Measurements from ENCODE around the gene ALDH16A1.
A peak's percentile ranks its signal among the peaks of the same experiment; 100 is the strongest.

ALDH16A1 gene

DNA sequence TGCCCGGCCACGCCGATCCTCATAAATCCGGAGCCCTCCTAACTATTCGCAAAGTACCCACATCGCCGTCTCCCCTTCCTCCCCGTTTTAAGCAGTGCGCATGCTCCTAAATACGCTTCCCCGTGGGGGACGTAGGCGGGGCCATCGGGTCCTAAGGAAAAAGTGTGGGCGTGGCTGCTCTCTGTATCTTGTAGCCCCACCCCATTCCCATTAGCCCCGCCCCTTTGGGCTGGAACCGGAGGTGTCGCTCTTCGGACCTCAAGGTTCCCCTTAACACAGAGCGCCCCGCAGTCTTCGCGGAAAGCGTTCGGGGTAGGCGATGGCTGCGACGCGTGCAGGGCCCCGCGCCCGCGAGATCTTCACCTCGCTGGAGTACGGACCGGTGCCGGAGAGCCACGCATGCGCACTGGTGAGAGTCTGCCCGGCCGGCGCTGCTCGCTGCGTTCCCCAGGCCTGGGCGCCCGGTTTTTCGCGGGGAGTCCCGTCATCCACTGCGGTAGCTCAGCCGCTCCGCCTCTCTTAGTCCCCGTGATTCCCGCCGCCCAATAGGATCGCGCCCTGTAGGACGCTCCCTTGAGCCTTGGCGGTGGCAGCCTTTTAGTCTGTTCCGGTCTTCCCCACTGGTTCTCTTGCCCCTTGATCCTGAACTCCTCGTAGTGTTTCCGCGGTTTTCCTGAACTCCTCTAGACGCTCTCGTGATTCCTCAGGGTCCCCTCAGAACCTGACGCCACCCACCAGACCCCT is at the start of gene ALDH16A1:
TSS of gene ALDH16A1 (plus strand) at position 213 of the 744 bp plus-strand sequence. CDS start at position 320, 107 bp downstream.
- FAIRE-seq (no peak), DNase-seq (ENCODE audit: low spot score) (peak; percentile 97)

DNA sequence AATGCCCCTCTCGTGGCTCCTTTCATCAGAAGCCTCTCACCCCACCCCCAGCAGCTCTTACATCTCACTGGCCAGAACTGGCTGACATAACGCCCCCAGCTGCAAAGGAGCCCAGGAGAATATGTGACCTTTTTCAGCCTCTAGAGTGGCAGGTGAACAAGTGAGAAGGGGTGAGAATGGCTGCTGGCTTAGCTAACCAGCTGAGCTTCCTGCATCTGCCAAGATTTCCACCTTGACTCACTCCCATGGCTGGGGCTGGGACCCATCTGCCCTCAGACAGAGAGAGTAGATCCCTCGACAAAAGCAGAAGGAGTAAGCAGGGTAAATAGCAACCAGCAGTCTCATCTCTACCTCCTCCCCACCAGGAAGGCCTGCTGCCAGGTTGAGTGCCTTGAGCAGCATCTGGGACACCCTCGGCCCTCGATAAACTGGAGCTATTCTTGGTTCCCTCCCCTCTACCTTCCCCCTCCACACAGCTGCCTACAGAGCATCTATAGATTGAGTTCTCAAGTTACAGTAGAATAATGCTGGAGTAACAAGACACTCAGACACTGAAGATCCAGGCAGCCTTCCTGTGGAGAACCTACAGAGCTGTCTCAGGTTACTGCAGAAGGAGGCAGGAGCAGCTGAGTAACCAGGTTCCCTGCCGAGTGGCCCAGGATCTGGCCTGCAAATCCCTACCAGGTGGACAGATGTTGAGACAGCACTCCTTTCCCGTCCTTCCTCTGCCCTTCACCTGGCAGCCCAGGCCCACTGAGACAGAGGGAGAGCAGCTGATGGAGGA is 49.4 kb upstream of the ALDH16A1 start:
- DNase-seq (ENCODE audit: low spot score) (no peak), FAIRE-seq (no peak)

DNA sequence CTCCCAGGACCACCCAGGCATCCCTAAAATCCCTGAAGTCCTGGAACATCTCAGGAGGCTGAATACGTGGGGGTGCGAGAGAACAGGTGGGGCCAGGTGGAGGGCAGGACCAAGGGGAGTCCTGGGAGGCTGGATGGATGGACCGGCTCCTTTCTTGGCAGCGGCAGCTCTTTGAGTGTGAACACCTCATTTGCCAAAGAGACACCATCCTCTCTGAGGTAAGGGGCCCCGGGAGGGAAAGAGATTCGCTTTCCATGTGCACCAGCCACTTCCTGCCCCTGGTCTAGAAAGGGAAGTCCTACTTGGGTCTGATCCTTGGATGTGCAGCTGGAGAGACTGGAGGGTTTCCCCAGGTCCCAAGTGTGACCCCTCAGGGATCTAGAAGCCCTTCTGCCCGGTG is 45.9 kb upstream of the ALDH16A1 start:
- FAIRE-seq (no peak), DNase-seq (ENCODE audit: low spot score) (no peak)

DNA sequence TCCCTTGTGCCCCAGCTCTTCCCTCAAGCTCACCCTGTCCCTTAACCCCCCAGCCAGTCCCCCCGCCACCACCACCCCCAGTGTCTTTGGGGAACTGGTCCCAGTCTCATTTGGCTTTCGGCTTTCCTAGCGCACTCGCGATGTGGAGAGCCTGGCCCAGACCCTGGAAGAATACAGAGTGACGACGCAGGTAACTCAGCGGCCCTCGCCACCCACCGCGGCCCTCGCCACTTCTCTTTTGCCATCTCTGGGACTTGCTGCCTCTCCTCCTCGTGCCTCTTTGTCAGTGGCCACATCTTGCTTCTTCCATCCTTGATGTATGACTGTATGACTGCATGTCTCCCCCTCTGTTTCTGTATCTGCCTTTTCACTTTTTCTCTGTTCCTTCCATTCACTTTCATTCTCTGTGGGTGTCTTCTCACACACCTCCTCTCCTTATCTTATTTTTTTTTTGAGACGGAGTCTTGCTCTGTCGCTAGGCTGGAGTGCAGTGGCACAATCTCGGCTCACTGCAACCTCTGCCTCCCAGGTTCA is 45.5 kb upstream of the ALDH16A1 start:
- FAIRE-seq (no peak), DNase-seq (ENCODE audit: low spot score) (no peak)

DNA sequence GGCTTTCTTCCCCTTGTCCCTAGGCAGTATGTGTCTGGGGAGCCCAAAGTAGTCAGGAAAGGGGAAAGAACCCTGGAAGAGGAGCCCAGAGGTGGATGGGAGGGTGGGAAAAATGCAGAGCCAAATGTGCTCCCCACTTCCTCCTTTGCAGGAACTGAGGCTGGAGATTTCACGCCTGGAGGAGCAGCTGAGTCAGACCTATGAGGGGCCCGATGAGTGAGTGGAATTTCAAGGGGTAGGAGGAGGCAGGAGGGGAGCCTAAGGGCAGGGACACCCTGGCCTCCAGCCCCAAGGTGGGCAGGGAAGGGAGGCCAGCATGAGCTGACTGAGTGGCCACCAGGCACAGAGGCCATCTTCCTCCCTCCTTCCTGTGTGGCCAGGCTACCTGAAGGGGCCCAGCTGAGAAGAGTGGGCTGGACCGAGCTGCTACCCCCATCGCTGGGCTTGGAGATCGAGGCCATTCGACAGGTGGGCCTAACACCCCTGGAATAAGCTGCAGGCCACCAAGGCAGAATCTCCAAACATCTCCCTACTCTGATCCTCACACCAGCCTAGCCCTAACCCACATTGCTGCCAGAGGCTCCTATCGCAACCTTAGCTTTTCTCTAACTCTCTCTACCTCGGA is 44.1 kb upstream of the ALDH16A1 start:
- DNase-seq (ENCODE audit: low spot score): no peak
- no peak for FAIRE-seq

DNA sequence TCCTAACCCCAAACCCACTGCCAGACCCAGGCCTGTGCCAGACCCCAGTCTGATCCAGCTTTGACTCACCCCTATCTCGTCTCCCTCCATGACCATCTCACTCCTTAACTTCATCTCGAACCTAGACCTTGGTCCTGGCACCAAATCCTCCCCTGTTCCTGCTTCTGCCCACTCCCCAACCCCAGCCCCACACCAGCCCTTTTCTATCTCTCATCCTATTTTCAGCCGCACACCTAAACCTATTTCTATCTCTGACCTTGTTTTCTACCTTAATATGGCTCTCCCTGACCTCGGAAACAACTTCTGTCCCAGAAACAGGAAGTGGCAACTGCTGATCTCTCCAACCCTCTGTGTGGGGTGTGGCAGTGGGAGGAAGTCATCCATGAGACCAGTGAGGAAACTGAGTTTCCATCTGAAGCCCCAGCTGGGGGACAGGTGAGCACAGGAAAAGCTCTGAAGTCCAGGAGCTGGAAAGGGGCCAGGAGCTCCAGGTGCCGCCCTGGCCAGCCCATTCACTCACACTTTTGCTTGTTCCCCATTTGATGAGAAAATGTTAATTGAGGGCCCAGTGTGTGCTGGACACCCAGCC is 43.5 kb upstream of the ALDH16A1 start:
- no peak for FAIRE-seq
- DNase-seq (ENCODE audit: low spot score): no peak

DNA sequence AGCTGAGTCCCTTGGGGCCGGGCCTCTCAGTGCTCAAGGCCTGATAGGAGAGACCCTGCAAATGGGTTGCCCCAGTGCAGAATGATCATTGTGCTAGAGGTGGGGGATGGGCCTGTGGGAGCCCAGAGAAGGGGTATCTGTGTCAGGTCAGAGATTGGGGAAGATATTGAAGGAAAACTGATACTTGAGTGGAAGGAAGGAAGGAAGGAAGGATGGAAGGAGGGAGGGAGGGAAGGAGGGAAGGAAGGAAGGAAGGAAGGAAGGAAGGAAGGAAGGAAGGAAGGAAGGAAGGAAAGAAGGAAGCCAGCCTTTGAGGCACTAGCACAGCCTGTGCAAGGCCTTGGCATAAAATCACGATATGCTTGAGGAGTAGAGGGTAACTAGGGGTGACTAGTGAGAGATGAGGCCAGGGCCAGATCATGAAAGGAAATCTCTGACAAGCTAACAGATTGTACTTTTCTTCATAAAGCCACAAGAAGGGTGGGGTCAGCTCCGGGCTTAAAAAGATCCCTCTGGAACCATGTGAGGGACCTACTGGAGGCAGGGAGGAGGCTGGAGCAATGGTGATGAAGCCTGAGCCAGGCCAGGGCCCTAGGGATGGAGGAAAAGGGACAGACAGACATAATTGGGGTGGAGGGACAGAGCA is 41.2 kb upstream of the ALDH16A1 start:
- DNase-seq (ENCODE audit: low spot score) (no peak), FAIRE-seq (no peak)

DNA sequence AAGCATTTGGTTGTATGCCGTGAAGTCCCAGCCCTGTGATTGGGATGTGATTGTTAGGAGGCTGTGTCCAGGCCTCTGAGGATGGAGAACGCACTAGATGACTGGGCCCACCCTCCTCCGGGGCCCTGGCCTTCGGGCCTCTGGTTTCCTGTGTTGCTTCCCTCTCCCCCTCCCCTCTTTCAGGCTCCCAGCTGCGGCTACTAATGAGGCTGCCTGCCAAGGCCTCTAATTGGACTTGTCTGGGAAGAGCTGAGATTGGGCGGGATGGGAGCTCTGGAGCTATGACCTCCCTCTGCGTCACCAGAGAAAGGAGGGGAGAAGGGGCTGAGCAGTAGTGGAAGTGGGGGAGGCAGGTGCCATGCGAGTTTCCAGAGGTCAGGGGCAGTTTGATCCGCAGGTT is 39.7 kb upstream of the ALDH16A1 start:
- FAIRE-seq (no peak), DNase-seq (ENCODE audit: low spot score) (no peak)

DNA sequence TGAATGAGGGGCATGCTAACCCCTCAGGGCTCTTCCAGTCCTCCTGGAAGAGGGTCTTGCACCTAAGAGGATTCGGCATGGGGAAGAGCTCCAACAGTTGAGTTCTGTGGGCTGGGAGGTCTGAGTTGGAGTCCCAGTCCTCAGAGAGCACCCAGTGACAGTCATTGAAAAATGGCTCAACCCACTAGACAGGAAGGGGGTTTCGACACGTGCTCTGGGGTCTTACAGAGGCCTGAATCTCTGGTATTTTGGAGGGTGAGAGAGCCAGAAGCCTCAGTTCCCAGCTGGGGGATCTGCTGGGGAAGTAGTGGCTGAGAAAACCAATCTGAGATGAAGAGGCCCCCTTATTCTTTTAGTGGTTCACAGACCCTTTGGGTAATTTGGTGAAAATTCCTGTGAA is 38.8 kb upstream of the ALDH16A1 start:
- FAIRE-seq (no peak), DNase-seq (ENCODE audit: low spot score) (no peak)

DNA sequence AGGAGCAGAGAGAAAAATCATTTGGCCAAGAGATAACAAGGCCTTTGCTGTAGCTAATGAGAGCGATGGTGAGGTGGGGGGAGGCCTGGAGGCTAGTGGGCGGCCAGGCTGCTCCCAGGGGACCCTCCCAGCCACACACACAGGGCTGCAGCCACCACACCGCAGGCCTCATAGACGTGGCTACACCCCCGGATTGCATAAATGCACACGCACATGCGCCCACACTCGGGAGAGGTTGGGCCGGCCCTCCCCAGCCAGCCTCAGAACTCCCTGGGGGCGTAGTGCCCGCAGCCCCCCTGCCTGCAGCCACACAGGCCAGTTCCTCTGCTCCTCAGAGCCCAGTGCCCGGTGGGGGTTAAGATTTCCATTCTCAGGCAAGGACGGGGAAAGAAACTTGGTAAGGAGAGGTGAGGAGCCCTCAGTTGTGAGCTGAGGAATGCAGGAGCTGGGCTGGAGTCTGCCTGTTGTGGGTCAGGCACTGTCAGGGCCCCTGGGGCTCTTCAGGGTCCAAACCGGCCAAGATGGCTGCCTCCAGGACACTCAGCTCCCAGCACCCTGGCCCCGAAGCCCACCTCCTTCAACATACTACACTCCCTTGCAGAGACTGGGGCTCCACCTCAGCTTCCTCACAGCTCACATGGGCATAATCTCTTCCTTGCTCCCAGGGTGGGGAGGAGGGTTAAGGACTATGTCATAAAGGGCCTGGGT is 37.8 kb upstream of the ALDH16A1 start:
- FAIRE-seq (no peak), DNase-seq (ENCODE audit: low spot score) (no peak)

DNA sequence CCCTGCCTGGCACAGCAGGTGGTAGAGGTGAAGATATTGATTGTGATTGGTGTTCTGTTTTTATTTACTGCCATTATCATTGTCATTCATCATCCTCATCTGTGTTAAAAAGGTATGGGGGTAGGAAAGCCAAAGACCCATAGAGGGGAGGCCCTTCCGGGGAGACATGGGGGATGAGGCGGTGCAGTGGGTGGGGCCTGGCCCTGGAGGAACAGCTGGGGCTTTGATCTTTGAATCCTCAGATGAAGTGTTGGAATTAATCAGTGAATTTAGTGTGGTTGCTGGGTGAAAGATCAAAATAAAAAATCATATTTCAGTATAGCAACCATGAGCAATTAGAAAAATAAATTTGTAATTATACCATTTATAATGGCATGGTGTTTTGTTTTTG is 37.2 kb upstream of the ALDH16A1 start:
- DNase-seq (ENCODE audit: low spot score) (no peak), FAIRE-seq (no peak)

DNA sequence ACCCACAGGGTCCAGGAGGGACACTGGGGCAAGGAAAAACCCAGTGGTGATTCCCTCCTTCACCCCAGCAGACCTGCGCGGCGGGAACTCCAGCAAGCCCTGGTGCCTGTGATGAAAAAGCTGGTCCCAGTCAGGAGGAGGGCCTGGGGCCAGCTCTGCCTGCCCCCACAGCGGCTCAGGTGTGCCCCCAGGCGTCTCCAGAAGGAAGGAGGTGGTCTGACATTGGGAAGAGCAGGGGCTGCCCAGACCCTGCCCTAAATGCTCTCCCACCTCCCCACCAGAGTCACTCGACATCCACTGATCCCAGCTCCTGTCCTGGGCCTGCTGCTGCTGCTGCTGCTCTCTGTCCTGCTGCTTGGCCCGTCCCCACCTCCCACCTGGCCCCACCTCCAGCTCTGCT is 35.9 kb upstream of the ALDH16A1 start:
- no peak for FAIRE-seq
- no peak for DNase-seq (ENCODE audit: low spot score)

DNA sequence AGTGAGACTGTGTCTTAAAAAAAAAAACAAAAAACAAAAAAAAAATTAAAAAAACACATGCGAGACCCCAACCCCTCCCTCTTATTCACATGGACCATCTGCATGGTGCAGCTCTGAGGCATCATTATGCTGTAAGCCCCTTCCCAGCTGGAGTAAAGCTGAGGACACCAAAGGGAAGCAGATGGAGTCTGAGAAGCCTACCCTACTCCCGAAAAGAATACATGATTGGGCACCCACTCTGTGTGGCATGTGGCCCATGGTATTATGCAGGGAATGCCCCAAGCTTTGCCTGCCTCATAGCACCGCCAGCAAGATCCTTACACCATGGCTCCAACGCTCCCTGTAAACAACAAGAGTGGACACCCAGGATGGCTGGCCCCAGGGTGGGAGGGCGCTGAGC is 34.5 kb upstream of the ALDH16A1 start:
- FAIRE-seq: no peak
- DNase-seq (ENCODE audit: low spot score): no peak

DNA sequence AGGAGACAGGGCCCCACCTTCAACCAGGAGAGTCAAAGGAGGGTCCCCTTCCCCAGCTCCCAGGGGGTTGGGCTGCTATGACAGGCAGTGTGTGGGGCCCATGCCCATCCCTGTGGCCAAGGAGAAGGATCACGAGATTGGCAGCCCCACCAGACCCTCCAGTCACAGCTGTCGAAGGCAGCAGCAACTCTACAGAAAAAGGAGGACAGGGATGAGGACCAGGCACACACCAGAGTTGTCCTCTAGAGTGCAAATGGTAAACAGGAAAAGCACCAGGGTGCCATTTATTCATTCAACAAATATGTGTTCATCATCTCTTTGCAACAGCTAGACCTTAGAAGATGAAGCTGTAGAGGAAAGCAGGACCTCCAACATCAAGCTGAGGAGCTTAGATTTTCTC is 33.9 kb upstream of the ALDH16A1 start:
- no peak for DNase-seq (ENCODE audit: low spot score)
- FAIRE-seq: no peak

DNA sequence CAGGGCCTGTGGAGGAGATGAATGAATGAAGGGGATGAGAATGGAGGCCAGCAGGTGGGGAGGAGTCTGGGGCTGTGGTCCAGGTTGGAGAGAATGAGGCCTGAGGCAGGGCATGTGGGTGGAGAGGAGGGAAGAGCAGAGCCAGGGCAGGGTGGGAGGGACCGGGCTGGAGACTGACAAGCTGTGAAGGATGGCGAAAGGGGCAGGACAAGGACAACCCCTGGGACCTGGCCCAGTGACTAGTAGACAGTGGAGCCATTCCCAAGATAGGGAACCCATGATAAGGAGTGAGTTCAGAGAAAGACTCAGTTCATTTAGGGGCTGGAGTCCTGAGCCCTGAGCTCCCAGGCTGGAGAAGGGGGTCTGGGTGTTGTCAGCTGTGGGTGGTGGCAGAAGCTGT is 32.8 kb upstream of the ALDH16A1 start:
- no peak for FAIRE-seq
- DNase-seq (ENCODE audit: low spot score): no peak

DNA sequence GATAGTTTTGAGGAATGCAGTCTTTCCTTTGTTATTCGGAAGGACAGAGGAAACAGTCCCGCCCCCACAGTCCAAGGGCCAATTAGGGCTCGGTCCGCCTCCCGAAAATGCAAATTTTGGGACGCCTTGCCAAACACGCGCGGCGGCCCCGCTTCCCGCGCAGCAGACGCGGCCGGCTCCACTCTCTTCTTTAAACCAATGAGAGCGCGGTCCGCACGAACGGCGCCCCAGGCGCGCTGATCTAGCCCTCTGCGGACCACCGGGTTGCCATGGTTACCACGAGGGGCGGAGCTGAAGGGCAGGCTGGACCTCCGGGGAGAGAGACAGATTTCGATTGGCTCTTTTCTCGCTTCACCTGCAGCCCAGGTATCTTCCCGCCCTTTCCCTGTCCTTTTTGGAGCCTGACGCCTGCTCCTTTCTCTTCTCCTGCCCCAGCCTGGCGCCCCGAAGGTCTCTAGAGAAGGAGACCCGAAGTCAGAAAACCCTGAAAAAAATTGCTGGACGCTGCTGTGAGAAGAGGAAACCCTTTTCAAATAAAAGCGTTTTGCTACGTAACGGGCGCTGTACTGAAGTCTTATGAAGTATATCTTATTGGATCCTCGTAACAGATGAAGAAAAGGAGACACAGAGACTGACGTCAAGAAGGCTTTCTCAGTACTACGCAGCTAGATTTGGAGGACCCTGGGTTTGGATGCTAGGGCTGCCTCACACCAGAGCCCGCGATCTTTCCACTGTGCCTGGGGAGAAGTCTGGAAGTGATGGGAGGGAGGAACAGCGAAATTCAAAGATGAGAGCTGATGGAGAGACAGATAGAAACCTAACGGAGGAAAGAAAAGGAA is 31.8 kb upstream of the ALDH16A1 start:
- no peak for DNase-seq (ENCODE audit: low spot score)
- no peak for FAIRE-seq

DNA sequence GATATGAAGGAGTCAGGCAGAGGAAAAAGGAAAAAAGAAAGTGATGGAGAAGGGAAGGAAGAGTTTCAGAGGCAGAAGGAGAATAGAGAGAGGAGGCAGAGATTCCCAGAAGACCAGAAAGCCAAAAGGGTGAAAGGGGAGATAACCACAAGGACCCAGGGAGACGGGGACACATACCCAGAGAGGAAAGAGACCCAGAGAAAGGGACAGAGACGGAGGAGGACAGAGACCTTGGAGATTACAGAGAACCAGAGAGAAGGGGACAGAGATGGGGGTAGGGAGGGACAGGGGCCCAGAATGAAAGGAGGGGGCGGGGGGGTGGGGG is 31.2 kb upstream of the ALDH16A1 start:
- DNase-seq (ENCODE audit: low spot score): no peak
- no peak for FAIRE-seq

DNA sequence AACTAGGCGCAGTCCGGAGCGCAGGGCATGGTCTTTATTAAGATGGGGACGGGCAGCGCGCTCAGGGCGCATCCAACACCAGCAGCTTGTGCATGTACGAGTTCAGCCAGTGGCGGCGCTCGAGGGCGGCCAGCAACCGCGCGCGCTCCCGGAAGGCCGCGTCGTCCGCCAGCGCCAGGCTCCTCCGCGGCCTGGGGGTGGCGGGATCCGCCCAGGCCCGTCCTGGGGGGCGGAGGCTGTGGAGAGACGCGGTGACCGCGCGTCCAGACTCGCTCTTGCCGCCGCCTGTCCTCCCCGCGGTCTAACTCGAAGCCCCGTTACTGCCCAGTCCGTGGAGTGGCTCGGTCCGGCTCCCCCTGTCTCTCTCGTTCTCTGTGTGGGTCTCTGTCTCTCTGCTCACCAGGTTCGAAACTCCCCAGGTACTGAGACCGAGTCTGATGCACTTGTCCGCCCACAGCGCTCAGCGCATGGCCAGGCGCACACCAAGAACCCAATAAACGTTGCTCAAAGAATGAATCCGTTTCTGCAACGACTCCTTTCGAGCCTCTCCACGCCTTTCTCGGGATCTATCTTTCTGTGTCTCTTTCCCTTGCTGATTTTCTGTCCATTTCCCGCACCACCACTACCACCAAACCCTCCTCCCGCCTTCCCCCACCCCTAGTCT is 30.5 kb upstream of the ALDH16A1 start:
- DNase-seq (ENCODE audit: low spot score) (no peak), FAIRE-seq (no peak)
